Measurements from ENCODE around the gene MTERF4.

The MTERF4 gene

DNA sequence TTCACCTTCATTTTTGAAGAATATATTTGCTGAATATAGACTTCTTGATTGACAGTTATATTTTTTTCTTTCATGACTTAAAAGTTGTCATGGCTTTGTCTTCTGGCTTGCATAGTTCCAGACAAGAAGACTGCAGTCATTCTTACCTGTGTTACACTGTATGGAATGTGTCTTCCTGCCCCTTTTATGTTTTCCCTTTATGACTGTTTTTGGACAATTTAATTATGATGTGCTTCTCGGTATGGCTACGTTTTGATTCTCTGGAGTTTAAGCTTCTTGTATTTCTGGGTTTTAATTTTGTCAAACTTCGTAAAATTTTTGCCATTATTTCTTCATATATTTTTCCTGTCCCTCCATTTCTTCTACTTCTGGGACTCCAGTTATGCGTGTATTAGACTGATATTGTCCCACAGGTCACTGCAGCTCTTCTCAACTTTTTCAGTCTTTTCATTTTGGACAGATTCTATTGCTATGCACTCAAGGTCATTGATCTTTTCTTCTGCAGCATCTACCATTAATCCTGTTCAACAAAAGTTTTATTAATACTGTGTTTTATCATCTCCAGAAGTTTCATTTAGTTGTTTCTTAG, 17.1 kb downstream of the MTERF4 start:
- no peak for DNase-seq

DNA sequence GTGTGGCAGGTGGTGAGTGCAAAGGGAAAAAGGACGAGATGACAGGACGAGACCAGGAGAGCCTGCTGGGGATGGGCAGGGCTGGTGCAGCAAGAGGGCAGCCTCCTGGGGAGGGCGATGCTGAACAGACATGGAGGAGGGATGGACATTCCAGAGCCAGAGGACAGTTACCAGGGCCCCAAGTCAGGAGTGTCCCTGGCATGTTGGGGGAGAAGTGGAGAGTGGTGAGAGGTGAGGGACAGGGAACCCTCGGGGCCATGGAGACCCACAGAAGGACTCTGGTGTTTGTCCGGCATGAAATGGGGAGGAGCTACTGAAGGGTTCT, 19.0 kb downstream of the MTERF4 start:
- DNase-seq = no peak

DNA sequence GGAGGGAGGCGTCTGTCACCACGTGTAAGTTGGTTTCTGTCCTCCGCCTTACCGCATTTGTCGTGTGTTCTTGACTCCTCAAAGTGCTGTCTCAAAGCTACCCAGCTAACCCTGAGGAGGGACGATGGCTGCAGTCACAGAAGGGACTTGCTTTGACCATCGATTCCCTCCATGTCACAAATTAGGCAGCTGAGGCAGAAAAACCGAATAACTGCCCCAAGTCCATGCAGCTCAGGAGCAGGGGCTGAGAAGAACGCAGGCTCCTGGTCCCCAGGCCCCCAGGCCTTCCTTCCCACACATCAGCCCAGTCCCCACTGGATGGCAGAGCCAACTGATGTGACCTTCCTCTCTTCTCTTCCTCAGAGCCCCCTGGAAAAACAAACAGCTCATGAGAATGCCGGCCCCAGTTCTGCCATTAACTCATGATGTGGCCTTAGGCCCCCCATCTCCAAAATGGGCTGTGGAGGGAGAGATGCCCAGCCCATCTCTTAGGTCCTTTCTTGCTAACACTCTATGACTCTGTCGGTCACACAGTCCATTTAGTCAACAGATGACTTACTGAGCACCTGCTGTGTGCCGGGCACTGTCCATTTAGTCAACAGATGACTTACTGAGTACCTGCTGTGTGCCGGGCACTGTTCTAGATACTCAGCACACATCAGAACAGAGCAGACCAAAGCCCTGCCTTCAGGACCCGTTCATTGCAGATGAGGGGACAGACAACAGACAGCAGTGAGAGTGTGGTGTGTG, 19.6 kb downstream of the MTERF4 start:
- DNase-seq = no peak

DNA sequence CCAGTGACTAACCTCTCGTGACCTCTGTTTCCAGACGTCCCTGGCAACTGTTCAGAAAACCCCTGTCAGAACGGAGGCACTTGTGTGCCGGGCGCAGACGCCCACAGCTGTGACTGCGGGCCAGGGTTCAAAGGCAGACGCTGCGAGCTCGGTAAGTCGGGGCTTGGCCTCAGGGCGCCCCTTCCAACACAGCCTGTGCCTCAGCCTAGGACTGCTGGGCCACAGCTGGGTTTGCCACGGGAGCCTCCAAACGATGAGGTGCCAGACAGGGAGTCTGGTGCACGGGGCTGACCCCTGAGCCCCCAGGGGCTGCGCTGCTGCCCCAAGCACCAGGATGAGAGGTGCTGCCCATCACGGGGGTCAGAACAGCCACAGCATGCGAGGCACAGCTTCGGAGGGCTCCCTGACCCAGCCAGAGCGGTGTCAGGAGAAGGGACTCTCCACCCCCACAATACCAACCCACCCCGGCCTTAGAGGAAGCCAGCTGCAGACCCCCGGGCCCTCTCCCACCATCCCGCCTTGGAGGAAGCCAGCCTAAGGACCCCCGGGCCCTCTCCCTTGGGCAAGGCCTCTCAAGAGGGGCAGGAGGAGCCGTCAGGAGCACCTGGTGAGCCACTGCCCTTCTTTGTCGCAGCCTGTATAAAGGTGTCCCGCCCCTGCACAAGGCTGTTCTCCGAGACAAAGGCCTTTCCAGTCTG, 20.3 kb downstream of the MTERF4 start:
- no peak for DNase-seq

DNA sequence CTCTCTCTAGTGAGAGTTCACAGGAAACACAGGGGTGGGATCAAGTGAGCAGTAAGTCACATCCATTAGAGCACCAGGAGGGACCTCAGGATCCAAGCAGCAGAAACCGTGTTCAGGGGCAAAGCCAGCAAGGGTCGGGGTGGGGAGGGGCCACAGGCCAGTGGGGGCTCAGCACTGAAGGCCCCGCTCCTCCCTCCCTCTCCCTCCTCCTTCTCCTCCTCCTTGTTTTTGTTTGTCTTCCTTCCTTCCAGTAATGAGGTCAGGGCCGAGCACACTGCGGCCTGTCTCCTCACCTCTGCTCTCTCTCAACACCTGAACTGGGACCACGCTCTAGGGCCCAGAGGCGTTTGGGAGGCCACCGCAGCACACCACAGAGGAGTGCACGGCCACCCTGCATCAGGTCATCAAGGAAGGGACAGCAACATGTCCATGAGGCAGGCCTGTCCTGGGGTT, 20.9 kb downstream of the MTERF4 start:
- no peak for DNase-seq

DNA sequence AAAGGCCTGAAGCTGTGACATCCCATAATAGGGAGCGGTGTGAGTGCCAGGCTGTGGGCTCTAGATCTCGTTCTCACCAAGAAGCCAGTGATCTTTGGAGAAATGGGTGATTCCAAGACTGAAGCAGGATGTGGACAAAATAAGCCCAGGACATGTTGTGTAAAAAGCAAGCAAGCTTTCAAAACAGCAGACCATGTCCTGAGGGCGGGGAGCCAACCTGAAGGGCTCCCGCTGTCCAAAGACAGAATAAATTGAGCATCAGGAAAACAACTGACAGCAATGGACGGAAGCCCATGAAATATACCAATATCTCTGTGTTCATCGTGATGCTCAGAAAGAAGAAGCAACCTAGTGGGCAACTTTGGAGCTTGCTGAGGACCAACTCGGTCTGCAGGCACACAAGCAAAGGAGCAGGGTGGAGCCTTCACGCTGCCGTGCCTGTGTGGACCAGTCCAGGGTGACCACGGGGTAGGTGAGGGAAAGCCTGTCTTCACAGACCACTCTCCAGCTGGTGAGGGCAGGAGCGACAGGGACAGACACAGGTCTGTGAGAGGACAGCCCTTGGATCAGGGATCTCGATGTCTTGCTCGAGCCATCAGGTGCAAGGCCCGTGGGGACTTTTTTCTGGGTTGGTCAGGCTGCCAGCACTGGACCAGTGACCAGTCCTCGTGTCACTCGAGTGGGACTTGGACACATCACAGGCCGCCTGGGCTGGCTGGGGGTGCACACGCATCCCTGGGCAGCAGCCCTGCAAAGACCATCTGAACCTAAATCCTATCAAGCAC, 21.5 kb downstream of the MTERF4 start:
- no peak for DNase-seq

DNA sequence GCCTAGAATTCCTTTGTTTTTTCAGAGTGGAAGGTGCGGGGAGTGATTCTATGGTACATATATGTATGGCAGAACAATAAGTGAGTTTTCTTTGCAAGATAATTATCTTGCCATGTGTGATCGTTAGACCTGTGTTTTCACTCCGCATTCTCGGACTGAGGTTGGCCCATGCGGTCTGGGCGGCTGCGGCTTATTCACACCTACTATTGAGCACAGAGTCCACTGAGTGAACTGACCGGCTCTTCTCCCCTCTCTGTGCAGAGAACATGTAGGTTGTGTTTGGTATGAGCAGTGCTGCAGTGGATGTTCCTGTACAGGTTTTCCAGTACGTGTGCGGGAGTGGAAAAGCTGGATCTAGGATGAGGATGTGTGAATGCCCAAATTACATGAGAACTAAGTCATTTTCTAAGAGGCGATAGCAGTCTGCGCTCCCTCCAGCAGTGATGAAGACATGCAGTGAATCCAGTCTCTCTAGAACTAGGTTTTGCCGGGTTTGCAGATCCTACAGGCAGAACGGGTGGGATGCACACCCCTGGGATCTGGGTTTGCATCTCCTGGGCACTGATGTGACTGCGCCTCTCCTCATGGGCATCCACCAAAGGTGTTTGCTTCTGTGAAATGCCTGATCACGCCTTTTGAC, 27.1 kb downstream of the MTERF4 start:
- no peak for DNase-seq

DNA sequence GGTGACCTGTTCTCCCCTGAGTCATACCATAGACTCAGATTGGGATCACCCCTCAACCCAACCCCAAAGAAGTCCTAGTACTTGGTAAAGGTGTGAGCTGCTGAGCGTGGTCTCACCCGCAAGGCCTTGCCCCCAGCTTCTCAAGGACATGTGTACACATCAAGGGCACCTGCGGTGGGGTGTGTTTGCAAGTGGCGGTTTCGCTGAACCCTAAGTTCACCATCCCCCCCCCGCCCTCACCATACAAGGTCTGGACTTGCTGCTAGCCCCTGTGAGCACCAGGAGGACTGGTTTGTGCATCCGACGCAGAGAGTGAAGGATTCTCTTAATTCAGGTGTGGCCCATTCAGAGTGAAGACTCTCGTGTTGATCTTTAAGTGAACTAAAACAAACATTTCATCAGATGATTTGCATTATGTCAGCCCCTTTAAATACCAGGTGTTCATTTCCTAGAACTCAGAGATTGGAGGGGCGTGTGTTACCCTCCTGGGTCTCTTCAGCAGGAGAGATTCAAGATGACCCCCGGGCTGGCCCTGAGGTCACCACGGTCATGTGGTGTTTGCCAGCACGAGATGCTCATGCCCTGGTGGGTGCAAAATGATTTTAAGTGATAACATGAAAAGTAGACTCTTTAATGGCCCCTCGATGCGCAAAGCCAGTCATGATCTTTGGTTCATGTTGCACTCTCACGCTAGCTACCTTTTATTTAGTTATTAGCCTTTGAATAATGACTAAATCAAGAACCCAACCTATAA, 27.8 kb downstream of the MTERF4 start:
- no peak for DNase-seq

DNA sequence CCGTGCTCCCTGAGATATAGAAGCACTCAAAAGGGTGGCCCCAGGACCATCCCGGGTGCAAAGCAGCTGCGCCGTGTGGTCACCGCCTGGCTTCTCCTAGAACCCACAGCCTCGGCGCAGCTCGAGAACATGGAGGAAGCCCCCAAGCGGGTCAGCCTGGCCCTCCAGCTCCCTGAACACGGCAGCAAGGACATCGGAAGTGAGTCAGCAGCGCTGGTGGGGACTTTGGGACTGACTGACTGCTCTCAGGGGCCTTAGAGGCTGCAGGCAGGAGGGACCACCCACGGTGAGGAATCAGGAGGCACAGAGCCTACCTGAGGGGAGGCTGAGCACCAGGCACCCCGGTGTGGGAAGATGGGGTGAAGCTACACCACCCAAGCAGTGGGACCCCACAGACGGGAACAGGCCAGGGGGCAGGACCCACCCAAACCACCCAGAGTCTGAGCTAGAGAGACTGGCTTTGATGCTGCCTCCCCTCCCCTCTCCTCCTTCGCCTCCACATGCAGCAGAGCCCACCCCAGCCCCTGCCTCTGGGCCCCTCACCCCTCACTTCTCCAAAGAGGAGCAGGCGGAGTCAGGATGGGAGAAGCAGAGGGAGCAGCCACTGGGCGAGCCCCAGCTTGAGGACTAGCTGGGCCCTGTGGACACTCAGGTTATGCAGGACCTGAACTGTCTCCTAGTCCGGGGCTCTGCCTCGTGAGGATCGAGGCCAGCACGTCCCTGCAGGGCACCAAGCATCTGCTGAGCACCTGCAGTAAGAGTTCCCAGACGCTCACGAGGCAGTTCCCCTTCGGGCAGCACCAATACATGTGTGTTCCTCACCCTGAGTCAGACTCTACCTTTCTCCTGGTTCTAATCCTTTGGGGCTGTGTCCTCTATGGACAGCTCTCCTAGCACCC, 28.7 kb downstream of the MTERF4 start:
- DNase-seq = no peak

DNA sequence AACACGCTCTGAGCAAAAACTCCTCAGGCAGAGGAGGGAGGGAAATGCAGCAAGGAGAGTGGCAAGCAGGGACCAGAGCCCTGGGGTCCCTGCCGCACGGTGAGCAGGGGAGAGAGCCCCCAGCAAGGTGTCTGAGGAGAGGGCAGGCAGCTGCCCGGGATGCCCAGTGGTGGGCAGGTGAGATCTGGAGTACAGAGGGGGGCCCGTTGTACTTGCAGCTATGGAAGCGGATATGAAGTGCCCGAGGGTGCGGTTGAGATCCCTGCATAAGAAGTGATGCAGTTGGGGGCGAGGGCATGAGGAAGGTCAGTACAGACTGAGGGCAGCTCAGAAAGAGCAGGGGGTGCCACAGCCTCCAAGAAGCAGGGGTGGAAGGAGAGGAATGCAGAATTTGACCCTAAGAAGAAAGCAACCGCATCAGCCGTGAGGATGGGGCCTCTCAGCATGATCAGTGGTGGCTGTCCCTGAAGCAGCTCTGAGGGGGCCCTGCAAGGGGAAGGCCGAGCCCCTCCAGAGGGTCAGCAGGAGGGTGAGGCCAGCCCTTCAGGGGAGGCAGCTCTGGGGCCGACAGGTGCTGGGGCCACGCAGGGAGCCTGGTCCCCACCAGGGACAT, 29.4 kb downstream of the MTERF4 start:
- no peak for DNase-seq

DNA sequence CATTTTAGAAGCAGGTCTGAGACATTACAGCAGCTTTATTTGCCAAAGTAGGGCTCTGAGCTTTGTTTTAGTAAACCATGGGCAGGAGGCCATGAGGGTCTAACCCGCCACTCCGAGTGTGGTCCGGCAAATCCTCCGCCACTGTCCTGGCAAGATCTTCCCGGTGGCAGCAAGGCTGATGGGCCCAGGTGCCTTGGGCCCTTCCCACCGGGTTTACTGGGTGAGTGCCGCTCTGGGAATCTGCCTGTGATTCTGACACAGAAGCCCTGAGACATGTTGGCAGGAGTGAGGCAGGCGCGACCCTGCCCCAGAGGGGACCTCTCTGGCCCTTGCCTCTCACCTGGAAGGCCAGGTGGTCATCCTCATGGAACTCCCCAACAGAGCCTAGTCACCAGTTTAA, 29.9 kb downstream of the MTERF4 start:
- DNase-seq = no peak

DNA sequence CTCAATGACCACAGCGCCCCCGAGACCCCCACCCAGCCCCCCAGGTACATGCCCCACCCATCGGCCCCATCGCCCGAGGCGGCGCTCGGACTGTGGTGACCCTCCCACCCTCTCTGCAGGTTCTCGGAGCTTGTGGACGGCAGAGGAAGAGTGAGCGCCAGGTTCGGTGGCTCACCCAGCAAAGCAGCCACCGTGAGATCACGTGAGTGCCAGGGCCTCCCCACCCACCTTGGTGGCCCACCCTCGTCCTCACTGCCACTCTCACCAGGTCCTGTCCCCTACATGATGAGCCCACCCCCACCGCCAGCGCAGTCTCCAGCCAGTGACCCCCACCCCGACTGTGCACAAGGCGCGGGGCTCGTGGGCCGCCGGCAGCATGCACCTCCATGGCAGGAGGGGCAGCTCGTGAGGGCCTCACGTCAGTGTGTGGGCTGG, 30.4 kb downstream of the MTERF4 start:
- DNase-seq = no peak

DNA sequence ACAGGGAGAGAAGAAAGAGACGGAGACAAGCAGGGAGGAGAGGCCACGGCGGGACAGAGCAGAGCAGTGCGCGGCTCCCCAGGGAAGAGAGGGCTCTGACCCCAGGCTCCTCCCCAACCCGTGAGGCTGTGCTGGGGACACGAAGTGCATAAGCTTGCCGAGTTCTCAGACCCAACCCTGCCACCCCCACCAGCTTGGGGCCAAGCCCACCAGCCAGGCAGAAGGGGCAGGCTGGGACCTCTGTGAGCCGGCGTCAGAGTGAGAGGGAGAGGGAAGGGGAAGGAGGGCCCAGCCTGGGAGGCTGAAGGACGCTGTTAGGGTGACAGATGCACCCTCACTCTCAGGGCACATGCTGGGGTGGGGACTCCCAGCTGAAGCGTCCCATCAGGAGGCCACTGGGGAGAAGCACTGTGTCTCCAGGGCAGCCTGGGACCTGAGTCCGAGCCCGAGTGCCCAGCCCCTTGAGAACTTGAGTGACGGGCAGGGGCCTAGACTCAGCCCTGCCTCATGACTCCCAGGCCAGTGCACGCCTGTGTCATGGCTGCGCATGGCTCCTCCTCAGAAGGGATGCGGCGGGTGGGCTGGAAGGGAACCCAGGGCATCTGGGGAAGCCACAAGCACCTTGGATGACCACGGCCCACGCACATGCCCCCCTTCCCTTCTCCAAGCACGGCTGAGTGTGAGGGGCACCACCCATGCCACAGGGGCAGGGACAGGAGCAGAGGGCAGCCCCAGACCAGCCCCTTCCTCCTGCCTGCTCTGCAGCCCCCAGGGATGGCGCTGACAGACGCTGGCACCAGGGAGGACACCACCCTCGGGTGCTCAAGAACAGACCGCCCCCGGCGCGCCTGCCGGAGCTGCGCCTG, 31.0 kb downstream of the MTERF4 start:
- DNase-seq = no peak

DNA sequence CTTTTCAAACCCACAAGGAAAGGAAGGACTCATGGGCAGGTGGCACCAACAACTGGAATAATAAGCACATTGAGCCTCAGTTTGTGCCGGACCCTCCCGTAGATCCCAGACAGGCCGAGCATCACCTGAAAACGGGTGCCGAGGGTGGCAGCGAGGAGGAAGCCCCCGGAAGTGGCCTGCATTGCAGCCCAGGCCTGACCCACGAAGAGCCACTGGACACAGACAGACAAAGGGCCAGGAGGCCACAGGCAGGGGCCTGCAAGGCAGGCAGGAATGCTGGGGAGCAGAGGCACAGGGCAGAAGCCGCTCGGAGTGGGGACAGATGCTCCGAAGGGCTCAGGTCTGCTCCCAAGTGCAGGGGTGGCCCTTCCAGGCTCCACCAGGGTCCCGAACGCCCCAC, 31.7 kb downstream of the MTERF4 start:
- DNase-seq = no peak

DNA sequence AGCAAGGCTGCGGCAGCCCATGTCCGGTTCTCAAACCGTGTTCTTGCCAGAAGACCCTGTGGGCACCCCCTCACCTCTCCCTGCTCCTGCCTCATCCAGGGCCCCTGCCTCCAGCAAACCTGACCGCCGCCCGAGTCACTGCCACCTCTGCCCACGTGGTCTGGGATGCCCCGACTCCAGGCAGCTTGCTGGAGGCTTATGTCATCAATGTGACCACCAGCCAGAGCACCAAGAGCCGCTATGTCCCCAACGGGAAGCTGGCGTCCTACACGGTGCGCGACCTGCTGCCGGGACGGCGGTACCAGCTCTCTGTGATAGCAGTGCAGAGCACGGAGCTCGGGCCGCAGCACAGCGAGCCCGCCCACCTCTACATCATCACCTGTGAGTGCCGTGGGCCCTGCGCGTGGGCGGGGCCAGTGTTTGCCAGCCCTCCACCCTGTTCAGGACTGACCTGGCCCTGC, 32.2 kb downstream of the MTERF4 start:
- no peak for DNase-seq

DNA sequence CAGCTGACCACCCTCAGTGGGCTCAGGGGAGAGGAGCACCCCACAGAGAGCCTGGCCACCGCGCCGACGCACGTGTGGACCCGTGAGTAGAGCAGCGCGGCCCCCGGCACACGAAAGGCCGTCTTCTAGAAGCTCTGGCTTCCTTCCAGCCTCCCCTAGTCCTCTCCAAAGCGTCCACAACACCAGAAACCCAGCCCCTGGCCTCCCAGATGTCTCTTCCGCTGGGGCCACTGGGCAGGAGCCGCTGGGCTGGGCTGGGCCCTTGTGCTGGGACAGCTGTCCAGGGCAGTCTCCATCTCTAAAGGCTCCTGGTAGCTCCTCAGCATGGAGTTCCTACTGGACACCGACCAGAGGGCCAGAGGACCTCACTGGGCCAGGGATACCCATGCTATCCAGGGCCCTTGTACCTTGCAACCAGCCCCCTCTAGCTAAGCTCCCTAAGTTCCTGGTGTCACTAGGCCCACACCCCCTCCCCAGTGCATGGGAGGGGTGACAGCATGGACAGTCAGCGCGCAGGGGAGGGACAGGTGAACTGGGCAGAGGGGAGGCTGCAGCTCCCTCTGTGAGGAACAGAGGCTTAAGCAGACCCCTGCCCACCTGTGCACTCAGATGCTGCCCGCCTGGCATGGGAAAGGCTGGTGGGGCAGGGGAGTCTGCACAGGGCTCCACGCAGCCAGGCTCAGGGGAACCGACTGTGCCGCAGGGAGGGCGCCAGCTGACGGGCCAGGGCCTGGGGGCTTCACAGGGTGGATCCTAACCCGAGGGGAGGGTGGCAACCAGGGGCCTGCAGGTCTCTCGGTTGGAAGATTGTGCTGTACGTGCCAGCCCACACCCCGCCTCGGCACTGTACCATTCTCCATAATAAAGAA, 32.9 kb downstream of the MTERF4 start:
- no peak for DNase-seq

DNA sequence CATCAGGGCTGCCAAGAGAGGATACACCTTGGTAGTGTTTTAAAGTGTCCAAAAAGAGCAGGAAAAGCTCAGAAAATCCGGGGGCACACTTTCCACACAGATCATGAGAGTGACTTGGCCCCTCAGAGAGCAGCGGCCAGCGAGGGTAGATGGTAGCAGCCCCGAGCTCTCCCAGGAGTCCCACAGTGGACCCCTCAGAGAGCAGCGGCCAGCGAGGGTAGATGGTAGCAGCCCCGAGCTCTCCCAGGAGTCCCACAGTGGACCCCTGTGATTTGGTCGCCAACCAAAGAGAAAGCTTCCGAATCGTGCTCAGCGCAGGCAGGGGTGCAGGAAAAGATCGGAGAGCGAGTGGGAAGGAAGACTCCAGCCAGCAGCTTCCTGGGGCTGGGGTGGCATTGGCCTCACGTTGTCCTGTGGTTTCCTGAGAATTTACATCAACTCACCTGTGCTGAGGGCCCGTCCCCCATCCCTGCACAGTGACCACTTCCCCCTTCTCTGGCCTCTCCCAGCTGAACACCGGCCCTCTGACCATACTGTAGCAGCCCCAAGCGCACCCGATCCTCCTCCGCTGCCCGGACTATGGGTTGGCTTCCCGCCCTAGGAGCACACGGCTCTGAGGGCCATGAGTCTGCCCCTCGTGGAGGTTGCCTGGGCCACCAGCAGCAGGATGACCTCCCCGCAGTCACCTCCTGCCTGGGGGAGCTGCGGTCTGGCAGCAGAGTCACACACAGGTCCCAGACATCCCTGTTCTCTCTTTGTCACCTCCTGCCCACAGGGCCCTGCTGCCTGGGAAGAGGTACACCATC, 33.7 kb downstream of the MTERF4 start:
- DNase-seq = no peak
